ENCODE data around the gene TRAPPC5.

DNA sequence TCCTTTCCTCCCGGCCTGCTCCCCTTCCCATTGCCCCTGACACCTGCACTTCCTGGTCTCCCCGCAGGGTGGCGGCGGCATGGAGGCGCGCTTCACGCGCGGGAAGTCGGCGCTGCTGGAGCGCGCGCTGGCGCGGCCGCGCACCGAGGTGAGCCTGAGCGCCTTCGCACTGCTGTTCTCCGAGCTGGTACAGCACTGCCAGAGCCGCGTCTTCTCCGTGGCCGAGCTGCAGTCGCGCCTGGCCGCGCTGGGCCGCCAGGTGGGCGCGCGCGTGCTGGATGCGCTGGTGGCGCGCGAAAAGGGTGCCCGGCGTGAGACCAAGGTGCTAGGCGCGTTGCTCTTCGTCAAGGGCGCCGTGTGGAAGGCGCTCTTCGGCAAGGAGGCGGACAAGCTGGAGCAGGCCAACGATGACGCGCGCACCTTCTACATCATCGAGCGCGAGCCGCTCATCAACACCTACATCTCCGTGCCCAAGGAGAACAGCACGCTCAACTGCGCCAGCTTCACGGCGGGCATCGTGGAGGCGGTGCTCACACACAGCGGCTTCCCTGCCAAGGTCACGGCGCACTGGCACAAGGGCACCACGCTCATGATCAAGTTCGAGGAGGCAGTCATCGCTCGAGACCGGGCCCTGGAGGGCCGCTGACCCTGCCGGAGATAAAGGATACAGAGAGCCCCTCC lies 1.7 kb downstream of the TRAPPC5 start:
- TF ChIP-seq, protein P1, sequence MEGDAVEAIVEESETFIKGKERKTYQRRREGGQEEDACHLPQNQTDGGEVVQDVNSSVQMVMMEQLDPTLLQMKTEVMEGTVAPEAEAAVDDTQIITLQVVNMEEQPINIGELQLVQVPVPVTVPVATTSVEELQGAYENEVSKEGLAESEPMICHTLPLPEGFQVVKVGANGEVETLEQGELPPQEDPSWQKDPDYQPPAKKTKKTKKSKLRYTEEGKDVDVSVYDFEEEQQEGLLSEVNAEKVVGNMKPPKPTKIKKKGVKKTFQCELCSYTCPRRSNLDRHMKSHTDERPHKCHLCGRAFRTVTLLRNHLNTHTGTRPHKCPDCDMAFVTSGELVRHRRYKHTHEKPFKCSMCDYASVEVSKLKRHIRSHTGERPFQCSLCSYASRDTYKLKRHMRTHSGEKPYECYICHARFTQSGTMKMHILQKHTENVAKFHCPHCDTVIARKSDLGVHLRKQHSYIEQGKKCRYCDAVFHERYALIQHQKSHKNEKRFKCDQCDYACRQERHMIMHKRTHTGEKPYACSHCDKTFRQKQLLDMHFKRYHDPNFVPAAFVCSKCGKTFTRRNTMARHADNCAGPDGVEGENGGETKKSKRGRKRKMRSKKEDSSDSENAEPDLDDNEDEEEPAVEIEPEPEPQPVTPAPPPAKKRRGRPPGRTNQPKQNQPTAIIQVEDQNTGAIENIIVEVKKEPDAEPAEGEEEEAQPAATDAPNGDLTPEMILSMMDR (IDR thresholded peaks at IDR 0.05): no peak
- TF ChIP-seq POLR2A (IDR thresholded peaks at IDR 0.05): no peak

Measured in suprapubic skin (tissue), 3 donors.